GM18907 (cell line): ENCODE data around the gene SLC22A5.

Source experiments
- ATAC-seq: cut with Tn5 transposase; IDR thresholded peaks from one replicate; pipeline ENCODE4 v1.9.1; 2021; ENCODE audit warnings: mild to moderate bottlenecking, moderate library complexity; ENCODE audit not compliant: unreplicated experiment

The SLC22A5 gene

DNA sequence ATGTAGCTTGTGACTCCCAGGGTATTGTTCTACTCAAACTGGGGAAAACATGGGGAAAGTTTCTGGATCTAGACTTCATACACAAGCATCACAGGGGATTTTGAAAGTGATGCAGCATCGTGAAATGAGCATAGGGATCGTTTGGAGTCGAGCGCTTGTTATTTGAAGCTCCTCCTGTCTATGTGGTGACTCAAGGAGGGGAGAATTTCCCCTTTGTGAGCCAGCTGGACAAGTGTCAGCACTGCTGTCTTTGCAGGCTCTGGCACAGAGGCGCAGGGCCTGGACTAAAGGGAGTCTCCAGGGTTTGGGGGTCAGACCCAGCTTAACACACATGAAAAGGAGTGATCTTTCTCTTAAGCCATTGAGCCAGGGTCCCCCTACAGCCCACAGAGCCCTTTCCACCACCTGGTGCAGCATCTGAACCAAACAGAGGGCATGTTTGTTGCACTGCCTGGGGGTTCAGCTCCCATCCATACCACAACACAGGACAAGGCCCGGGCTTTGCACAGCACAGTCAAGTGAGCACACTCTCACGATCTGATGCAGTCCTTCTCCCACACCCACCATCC is 70.1 kb downstream of the SLC22A5 start:
- no peak for ATAC-seq

- no peak for ATAC-seq
These were observed 74.6 kb downstream of the SLC22A5 start for GRCh38 chr5:132444061-132444460.
